Thoracic aorta (tissue), 2 donors: ENCODE data around the gene MORC4. TPM values are rescaled to one million over a fixed set of nuclear protein-coding genes. Genes with fewer than 3 reads are reported as not detected.

Experiments used
- ATAC-seq: fragments of 150-250 bp; one replicate; pipeline ENCODE4 v1.8.0; 2017; ENCODE audit warnings: low read depth; ENCODE audit not compliant: insufficient number of reproducible peaks, low FRiP score
- DNase-seq: peaks from one replicate; pipeline ENCODE4 v3.0.0-alpha.2; 2020; ENCODE audit warnings: low spot score
- H3K27ac ChIP-seq, 2 donors: fragments of 200-600 bp; sonication (generic); 1 replicate in 1 of 2; 2 replicates in 1 of 2; pipeline ENCODE4 v1.5.1; 2016; ENCODE audit warnings: mild to moderate bottlenecking in 2 of 2, moderate library complexity in 2 of 2
- H3K27me3 ChIP-seq: fragments of 200-600 bp; sonication (generic); replicated peaks from 2 replicates; pipeline ENCODE4 v1.6.0; 2016; ENCODE audit warnings: mild to moderate bottlenecking; ENCODE audit not compliant: insufficient read depth
- H3K36me3 ChIP-seq: fragments of 200-600 bp; sonication (generic); one replicate; pipeline ENCODE4 v1.5.1; 2016
- H3K4me1 ChIP-seq, 2 donors: fragments of 200-600 bp; sonication (generic); 1 replicate in 1 of 2; 2 replicates in 1 of 2; pipeline versions ENCODE4 v1.5.1 to v1.6.0; 2016; ENCODE audit warnings: low read depth in 2 of 2, mild to moderate bottlenecking in 1 of 2; ENCODE audit not compliant: control insufficient read depth in 1 of 2
- H3K4me3 ChIP-seq: fragments of 200-600 bp; sonication (generic); 2 replicates; pipeline ENCODE4 v1.5.1; 2016; ENCODE audit warnings: mild to moderate bottlenecking
- H3K9me3 ChIP-seq: fragments of 200-600 bp; sonication (generic); 2 replicates; pipeline ENCODE4 v1.5.1; 2016
- total RNA-seq, 2 donors: library from RNA; depleted of rRNA; stranded (reverse); fragments of >200 nt; gene quantifications; one replicate each; pipeline versions ENCODE4 v1.1.0 to v1.2.3, GENCODE V29; 2016
- TF ChIP-seq, protein P1 (sequence below): fragments of 200-600 bp; sonication (generic); IDR thresholded peaks from one replicate; pipeline ENCODE4 v1.5.1; 2019; ENCODE audit warnings: antibody characterized with exemption

The MORC4 gene
- total RNA-seq, 2 donors from 2014 or later: 10.4 to 28.4 TPM

DNA sequence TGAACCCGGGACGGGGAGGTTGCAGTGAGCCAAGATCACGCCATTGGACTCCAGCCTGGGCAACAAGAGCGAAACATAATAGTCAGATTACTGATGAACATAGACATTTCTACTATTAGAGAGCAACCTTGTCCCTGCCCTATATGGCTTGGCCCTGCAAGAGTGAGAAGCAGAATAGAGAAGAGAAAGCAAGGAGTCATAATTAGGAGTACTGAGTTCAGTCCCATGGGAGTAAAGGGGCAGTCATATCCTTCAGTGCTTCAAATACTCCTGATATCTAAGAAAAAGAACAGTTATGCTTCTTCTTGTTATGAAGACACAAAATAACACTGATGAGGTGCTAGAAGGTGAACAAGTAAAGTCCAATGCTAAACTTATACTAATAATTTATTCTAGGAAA, 46.0 kb downstream of the MORC4 start:
- DNase-seq (no peak), ATAC-seq (no peak)
- Histone ChIP-seq H3K27ac (no peak overlapping the region), H3K27me3 (no peaks in the 10 kb centered on the region), H3K4me1 (no peaks in the 10 kb centered on the region), H3K36me3 (no peaks in the 10 kb centered on the region), H3K9me3 (no peaks in the 10 kb centered on the region), H3K4me3 (no peak overlapping the region)
- TF ChIP-seq, protein P1, sequence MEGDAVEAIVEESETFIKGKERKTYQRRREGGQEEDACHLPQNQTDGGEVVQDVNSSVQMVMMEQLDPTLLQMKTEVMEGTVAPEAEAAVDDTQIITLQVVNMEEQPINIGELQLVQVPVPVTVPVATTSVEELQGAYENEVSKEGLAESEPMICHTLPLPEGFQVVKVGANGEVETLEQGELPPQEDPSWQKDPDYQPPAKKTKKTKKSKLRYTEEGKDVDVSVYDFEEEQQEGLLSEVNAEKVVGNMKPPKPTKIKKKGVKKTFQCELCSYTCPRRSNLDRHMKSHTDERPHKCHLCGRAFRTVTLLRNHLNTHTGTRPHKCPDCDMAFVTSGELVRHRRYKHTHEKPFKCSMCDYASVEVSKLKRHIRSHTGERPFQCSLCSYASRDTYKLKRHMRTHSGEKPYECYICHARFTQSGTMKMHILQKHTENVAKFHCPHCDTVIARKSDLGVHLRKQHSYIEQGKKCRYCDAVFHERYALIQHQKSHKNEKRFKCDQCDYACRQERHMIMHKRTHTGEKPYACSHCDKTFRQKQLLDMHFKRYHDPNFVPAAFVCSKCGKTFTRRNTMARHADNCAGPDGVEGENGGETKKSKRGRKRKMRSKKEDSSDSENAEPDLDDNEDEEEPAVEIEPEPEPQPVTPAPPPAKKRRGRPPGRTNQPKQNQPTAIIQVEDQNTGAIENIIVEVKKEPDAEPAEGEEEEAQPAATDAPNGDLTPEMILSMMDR: no peak

DNA sequence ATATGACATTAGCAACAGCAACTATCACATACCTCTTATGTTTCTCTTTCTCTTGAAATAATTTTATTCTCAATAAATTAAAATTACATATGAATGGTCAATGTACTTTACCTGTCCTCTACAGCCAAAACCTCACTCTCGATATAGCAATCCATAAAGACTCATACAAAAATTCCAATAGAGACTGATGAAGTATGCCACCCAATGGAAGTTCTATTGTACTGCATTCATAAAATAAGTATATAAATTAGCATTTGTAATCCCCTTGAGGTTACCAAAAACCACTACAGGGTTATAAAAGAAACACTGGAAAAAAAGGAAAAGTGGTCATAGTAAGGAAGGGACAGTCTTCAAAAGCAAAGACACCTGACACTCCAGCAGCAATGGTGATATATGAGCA, 47.0 kb downstream of the MORC4 start:
- H3K9me3 ChIP-seq: no peaks in the 10 kb centered on the region
- no peaks in the 10 kb centered on the region for H3K36me3 ChIP-seq
- no peak for ATAC-seq
- H3K27ac ChIP-seq: no peak overlapping the region
- DNase-seq: no peak
- no peaks in the 10 kb centered on the region for H3K4me1 ChIP-seq
- TF ChIP-seq, protein P1: no peak
- no peak overlapping the region for H3K4me3 ChIP-seq
- no peaks in the 10 kb centered on the region for H3K27me3 ChIP-seq

DNA sequence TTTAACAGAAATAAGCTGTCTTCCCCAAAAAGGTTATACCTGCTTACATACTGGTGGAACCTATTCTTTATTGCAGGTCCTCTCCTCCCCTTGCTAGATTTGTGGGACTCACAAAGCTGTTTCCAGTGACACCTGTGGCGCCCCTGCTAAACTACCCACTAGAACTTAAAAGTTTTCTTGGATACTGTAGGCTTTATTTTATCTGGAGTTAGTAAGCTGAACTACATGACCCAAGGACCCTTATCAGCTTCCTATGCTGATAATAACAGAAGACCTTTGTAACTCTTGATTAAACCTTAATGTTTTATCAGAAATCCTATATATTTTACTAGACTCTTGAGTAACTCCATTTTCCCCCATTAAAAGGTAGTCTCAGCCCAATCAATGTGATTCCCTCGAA, 47.5 kb downstream of the MORC4 start:
- H3K4me1 ChIP-seq: no peaks in the 10 kb centered on the region
- H3K9me3 ChIP-seq: no peaks in the 10 kb centered on the region
- ATAC-seq: no peak
- no peak overlapping the region for H3K4me3 ChIP-seq
- H3K27ac ChIP-seq: no peak overlapping the region
- H3K36me3 ChIP-seq: no peaks in the 10 kb centered on the region
- no peaks in the 10 kb centered on the region for H3K27me3 ChIP-seq
- TF ChIP-seq, protein P1: no peak
- DNase-seq: no peak

DNA sequence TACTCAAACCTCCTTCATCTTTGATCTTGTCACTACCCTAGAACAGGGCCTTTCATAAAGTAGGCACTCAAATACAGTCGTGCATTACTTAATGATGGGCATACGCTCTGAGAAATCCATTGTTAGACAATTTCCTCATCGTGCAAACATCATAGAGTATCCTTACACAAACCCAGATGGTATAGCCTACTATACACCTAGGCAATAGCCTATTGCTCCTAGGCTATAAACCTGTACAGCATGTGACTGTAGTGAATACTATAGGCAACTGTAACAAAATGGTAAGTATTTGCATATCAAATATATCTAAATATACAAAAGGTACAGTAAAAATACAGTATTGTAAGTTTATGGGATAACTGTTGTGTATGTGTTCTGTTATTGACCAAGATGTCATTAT, 47.9 kb downstream of the MORC4 start:
- H3K9me3 ChIP-seq: no peaks in the 10 kb centered on the region
- H3K27me3 ChIP-seq: no peaks in the 10 kb centered on the region
- H3K36me3 ChIP-seq: no peaks in the 10 kb centered on the region
- no peak for ATAC-seq
- H3K27ac ChIP-seq: no peak overlapping the region
- TF ChIP-seq, protein P1: no peak
- no peak overlapping the region for H3K4me3 ChIP-seq
- no peak for DNase-seq
- H3K4me1 ChIP-seq: no peaks in the 10 kb centered on the region

DNA sequence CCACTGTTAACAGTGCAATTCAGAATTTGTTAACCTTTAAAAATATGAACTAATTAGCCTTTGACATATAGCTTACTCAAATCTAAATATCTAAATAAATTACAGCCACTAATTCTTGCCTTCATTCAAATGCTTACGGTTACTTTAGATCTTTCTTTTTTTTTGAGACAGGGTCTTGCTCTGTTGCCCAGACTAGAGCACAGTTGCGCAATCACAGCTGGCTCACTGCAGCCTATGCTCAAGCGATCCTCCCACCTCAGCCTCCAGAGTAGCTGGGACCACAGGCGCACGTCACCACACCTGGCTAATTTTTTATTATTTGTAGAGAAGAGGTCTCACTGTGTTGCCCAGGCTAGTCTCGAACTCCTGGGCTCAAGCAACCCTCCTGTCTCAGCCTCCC, 48.8 kb downstream of the MORC4 start:
- DNase-seq: no peak
- H3K27me3 ChIP-seq: no peaks in the 10 kb centered on the region
- TF ChIP-seq, protein P1: no peak
- H3K4me3 ChIP-seq: no peak overlapping the region
- H3K36me3 ChIP-seq: no peaks in the 10 kb centered on the region
- ATAC-seq: no peak
- H3K4me1 ChIP-seq: no peaks in the 10 kb centered on the region
- H3K27ac ChIP-seq: no peak overlapping the region
- H3K9me3 ChIP-seq: no peaks in the 10 kb centered on the region
